Measurements from ENCODE around the gene PITPNM2. TPM values are rescaled to one million over a fixed set of nuclear protein-coding genes. Genes with fewer than 3 reads are reported as not detected.

The PITPNM2 gene
- total and polyA plus RNA-seq, 2 donors (not counting 1 experiment from before 2014, with no cell fraction given) = 2.2 to 6.6 TPM

GRCh38 chr12:123113026-123113425, 37.9 kb downstream of the PITPNM2 start:
- H3K79me2 ChIP-seq (ENCODE audit: control insufficient read depth, insufficient read depth, low read length) = peaks cover 4% of the 10 kb centered on the region
- H4K20me1 ChIP-seq (ENCODE audit: control insufficient read depth, extremely low read depth, insufficient read depth, low read length) = no peaks in the 10 kb centered on the region
- no peak for TF ChIP-seq EZH2 (IDR thresholded peaks at IDR 0.05; ENCODE audit: low read length, missing control alignments)
- TF ChIP-seq CTCF (conservative IDR thresholded peaks at IDR 0.05 in 1 of 2, IDR thresholded peaks at IDR 0.05 in 1 of 2; ENCODE audit: low read depth in 1 of 2, low read length in 2 of 2) = no peak

GRCh38 chr12:123111498-123112165, 39.3 kb downstream of the PITPNM2 start:
- TF ChIP-seq CTCF (conservative IDR thresholded peaks at IDR 0.05 in 1 of 2, IDR thresholded peaks at IDR 0.05 in 1 of 2; ENCODE audit: low read depth in 1 of 2, low read length in 2 of 2) (no peak), EZH2 (IDR thresholded peaks at IDR 0.05; ENCODE audit: low read length, missing control alignments) (no peak)
- DNase-seq (ENCODE audit: low read depth in 2 of 2) = peak; percentile 33 to 83
- no peaks in the 10 kb centered on the region for H3K9me3 ChIP-seq (ENCODE audit: control insufficient read depth, insufficient read depth, low read depth, low read length)
- H4K20me1 ChIP-seq (ENCODE audit: control insufficient read depth, extremely low read depth, insufficient read depth, low read length) = no peaks in the 10 kb centered on the region
- peaks cover 8% of the 10 kb centered on the region for H3K36me3 ChIP-seq (ENCODE audit: control insufficient read depth, insufficient read depth, low read length)
- H3K79me2 ChIP-seq (ENCODE audit: control insufficient read depth, insufficient read depth, low read length) = peaks cover 4% of the 10 kb centered on the region
- H3K4me3 ChIP-seq (replicated peaks in 1 of 4; ENCODE audit: control extremely low read depth in 1 of 4, insufficient read depth in 1 of 4, low read depth in 3 of 4, low read length in 4 of 4) = no peak overlapping the region
- no peak overlapping the region for H3K27ac ChIP-seq (ENCODE audit: insufficient read depth, low read length)
- H3K4me2 ChIP-seq (ENCODE audit: extremely low read depth, insufficient read depth, low read length) = no peak overlapping the region
- peaks cover 6% of the 10 kb centered on the region for H3K4me1 ChIP-seq (ENCODE audit: control insufficient read depth, extremely low read depth, insufficient read depth, low read length)
- no peaks in the 10 kb centered on the region for H3K27me3 ChIP-seq (ENCODE audit: control insufficient read depth, insufficient read depth, low read length)
- H2AFZ ChIP-seq (ENCODE audit: low read length) = no peak overlapping the region
- H3K9ac ChIP-seq (ENCODE audit: insufficient read depth, low read length) = no peak overlapping the region

More at GRCh38 chr12:123113026-123113425, 37.9 kb downstream of the PITPNM2 start:
- H3K4me1 ChIP-seq (ENCODE audit: control insufficient read depth, extremely low read depth, insufficient read depth, low read length) = peaks cover 6% of the 10 kb centered on the region
- H3K27me3 ChIP-seq (ENCODE audit: control insufficient read depth, insufficient read depth, low read length) = no peaks in the 10 kb centered on the region
- no peak overlapping the region for H3K4me3 ChIP-seq (replicated peaks in 1 of 4; ENCODE audit: control extremely low read depth in 1 of 4, insufficient read depth in 1 of 4, low read depth in 3 of 4, low read length in 4 of 4)
- H3K36me3 ChIP-seq (ENCODE audit: control insufficient read depth, insufficient read depth, low read length) = peaks cover 6% of the 10 kb centered on the region
- H3K9ac ChIP-seq (ENCODE audit: insufficient read depth, low read length) = no peak overlapping the region
- H2AFZ ChIP-seq (ENCODE audit: low read length) = no peak overlapping the region
- no peak overlapping the region for H3K4me2 ChIP-seq (ENCODE audit: extremely low read depth, insufficient read depth, low read length)
- H3K9me3 ChIP-seq (ENCODE audit: control insufficient read depth, insufficient read depth, low read depth, low read length) = no peaks in the 10 kb centered on the region
- H3K27ac ChIP-seq (ENCODE audit: insufficient read depth, low read length) = no peak overlapping the region
- no peak for DNase-seq (ENCODE audit: low read depth in 2 of 2)

GRCh38 chr12:123109319-123109772, 41.5 kb downstream of the PITPNM2 start:
- Histone ChIP-seq H3K4me2 (ENCODE audit: extremely low read depth, insufficient read depth, low read length) (no peak overlapping the region), H3K27me3 (ENCODE audit: control insufficient read depth, insufficient read depth, low read length) (no peaks in the 10 kb centered on the region), H3K9me3 (ENCODE audit: control insufficient read depth, insufficient read depth, low read depth, low read length) (no peaks in the 10 kb centered on the region), H3K4me1 (ENCODE audit: control insufficient read depth, extremely low read depth, insufficient read depth, low read length) (no peaks in the 10 kb centered on the region), H4K20me1 (ENCODE audit: control insufficient read depth, extremely low read depth, insufficient read depth, low read length) (no peaks in the 10 kb centered on the region), H2AFZ (ENCODE audit: low read length) (no peak overlapping the region), H3K36me3 (ENCODE audit: control insufficient read depth, insufficient read depth, low read length) (peaks cover 8% of the 10 kb centered on the region), H3K4me3 (replicated peaks in 1 of 4; ENCODE audit: control extremely low read depth in 1 of 4, insufficient read depth in 1 of 4, low read depth in 3 of 4, low read length in 4 of 4) (no peak overlapping the region), H3K9ac (ENCODE audit: insufficient read depth, low read length) (no peak overlapping the region), H3K79me2 (ENCODE audit: control insufficient read depth, insufficient read depth, low read length) (peaks cover 2% of the 10 kb centered on the region), H3K27ac (ENCODE audit: insufficient read depth, low read length) (no peak overlapping the region)
- DNase-seq (ENCODE audit: low read depth in 2 of 2) = no peak
- no peak for TF ChIP-seq CTCF (conservative IDR thresholded peaks at IDR 0.05 in 1 of 2, IDR thresholded peaks at IDR 0.05 in 1 of 2; ENCODE audit: low read depth in 1 of 2, low read length in 2 of 2)
- TF ChIP-seq EZH2 (IDR thresholded peaks at IDR 0.05; ENCODE audit: low read length, missing control alignments) = no peak

All from fibroblast of lung (primary cell).